Hepatocyte (in vitro differentiated cells): ENCODE data around the gene AOX1.

Experiments used
- CTCF ChIP-seq: fragments of 200-600 bp; sonication (generic); IDR thresholded peaks from 2 replicates; pipeline ENCODE4 v1.5.1; 2016; ENCODE audit warnings: antibody characterized with exemption, mild to moderate bottlenecking; ENCODE audit not compliant: poor library complexity
- EZH2 ChIP-seq: fragments of 200-600 bp; sonication (generic); IDR thresholded peaks from 2 replicates; pipeline ENCODE4 v1.6.1; 2016; ENCODE audit warnings: antibody characterized with exemption, mild to moderate bottlenecking, borderline replicate concordance
- EZH2phosphoT487 ChIP-seq: fragments of 200-600 bp; sonication (generic); IDR thresholded peaks from one replicate; pipeline ENCODE4 v1.6.1; 2018; ENCODE audit warnings: antibody characterized with exemption, mild to moderate bottlenecking, low read depth, moderate library complexity; ENCODE audit not compliant: unreplicated experiment, severe bottlenecking

- no peak for TF ChIP-seq CTCF
- no peak for TF ChIP-seq EZH2phosphoT487
- TF ChIP-seq EZH2, result no peak
Observed at GRCh38 chr2:200693836-200694470, 108.1 kb downstream of the AOX1 start.
